SKM-1 (cell line): ENCODE measurements around the gene GNG11.

Experiments
- DNase-seq: peaks from one replicate; lab custom pipeline; 2025; ENCODE audit not compliant: unreplicated experiment; lab: John Stamatoyannopoulos, UW

GNG11 gene

DNA sequence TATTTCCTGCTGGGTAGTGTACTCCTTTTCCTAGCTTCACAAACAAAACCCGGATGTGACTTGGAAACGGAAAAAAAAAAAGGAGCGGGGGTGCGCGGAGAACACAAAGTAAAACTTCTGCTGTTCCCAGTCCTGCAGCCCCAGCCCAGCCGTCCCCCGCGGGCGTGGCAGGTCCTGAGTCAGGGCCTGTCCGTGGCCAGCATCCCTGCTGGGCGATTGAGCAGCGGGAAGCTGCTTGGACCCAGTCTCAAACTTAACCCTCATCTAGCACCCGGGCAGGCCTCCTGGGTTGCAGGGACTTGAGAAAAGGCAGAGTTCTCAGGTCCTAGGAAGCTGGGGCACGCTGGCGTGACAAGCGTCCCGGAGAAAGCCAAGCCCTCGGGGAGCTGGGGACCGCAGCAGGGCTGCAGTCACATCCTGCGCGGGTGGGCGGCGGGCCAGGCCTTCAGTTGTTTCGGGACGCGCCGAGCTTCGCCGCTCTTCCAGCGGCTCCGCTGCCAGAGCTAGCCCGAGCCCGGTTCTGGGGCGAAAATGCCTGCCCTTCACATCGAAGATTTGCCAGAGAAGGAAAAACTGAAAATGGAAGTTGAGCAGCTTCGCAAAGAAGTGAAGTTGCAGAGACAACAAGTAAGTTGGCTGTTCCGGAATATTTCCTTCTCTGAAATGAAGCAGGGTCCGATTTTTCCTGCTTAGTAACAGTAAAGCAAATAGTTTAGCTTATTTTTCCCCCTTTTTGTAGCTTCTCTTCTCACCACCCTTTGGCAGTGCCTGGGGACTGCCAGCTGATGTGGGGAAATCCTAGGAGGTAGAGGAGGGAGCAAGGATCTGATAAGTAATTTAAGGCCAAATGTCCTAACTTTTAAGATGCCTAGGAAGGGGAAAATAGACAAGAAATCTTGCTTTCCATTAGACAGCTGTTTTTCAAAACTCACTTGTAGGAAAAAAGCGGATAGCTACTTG, at the start of gene GNG11:
TSS of gene GNG11 (plus strand) at position 129 of the 960 bp plus-strand sequence. CDS start at position 532, 403 bp downstream.
- DNase-seq: no peak

DNA sequence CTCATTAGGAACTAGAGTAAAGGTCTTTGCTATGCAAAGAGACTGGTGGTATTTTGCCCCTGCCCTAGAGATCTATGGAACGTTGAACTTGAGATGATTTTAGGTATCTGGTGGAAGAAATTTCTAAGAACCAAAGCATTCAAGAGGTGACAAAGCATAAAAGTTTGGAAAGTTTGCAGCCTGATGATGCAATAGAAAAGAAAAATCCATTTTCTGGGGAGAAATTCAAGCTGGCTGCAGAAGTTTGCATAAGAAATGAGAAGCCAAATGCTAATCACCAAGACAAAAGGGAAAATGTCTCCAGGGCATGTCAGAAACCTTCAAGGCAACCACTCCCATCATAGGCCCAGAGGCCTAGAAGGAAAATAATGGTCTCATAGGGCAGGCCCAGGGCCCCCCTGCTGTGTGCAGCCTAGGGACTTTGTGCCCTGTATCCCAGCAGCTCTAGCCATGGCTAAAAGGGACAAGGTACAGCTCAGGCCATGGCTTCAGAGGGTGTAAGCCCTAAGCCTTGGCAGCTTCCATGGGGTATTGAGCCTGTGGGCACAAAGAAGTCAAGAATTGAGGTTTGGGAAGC, 47.4 kb upstream of the GNG11 start:
- no peak for DNase-seq

DNA sequence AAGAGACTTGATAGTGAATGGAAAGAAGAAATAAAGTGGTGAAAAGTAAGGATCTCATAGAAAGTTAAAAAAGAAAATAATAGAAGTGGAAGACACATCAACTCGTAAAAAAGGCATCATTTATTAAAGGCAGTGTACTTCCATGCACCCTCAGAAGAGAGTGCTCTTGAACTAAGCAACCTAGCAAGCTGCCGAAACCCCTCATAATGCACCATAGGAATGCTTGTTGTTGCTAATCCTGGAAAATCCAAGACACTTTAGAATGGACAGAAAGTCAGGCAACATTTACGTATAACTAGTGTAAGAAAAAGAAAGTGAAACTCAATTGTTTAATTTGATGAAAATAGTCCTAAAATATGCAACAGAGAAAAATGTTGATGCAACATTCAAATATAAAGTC, 43.8 kb upstream of the GNG11 start:
- DNase-seq: no peak

DNA sequence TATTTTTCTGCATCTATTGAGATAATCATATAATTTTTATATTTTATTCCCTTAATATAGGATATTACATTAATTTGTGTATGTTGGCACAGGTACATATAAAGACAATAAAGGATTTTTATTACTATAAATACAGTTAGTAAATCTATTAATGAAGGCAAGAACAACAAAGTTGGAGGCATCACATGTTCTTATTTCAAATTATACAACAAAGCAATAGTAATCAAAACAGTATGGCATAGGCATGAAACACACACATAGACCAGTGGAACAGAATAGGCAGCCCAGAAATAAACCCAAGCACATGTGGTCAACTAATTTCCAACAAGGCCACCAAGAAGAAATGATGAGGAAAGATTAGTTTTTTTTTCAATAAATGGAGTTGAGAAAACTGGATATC, 42.2 kb upstream of the GNG11 start:
- DNase-seq: no peak

DNA sequence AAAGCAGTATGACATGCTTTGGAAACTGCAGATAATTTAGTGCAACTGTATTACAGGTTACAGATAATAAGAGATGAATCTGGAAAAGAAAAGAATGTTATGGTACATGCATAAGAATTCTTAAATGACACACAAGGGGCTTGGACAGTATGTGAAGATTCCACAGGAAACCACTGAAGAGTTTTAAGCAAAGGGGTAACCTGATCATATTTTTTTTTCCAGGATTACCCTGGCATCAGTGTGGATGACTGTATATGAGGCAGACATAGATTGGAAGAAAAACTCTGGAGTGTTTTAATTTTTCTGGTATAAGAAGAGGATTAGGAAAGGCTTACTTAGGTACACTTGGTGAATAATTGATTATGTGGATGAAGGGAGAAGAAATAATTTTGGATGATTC, 39.1 kb upstream of the GNG11 start:
- no peak for DNase-seq

DNA sequence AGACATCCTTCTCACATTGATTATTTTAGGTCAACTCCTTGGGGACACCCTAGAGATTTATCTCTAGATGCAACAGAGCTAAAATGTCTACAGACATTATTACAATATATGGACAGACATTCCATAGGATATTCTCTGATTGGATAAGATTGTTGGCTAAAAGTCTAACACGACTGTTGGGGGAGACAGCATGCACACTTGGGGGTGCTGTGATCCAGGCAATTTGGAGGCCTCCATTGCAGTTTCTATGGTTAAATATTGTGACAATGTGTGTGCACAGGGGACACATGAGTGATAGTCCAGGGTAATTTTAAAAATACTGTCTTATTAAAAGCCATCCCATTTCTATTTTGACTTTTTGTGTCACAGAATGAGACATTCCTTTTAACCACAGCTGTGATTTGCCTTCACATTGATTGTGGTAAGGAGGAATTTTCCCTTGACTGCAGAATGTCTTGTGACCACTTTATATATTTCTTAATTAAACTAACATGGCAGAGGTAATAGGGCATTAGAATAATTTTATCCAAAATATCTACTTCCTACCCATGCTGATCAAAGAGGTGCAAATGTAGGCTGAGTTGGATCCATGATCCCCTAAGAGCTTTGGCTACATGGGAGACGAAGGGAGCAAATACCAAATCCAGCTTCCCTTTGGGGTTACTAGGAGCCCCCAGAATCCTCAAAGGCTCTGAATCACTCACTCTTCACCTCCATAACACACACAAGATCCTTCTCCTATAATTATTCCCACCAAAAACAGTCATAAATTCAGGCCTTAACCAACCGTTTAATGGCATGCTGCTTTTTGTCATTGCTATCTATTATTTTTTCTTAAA, 38.2 kb upstream of the GNG11 start:
- no peak for DNase-seq

DNA sequence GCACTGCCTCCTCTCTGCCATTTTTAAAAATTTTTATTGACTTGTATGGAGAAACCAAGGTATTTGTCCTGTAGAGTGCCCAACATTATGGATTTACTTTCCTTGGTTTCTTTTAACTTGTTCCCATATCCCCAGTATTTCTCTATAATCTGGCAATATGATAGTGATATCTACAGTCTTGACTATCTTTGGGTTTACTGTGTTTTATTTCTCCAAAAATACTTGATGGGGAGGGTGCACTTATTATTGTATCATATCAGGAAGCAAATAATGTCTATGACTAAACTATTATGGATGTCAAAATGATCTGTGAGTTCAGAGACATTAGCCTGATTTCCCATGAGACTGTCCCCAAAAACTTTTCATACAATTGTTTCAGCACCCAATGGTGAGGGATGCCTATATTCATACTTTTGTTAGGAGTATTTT, 37.6 kb upstream of the GNG11 start:
- no peak for DNase-seq

DNA sequence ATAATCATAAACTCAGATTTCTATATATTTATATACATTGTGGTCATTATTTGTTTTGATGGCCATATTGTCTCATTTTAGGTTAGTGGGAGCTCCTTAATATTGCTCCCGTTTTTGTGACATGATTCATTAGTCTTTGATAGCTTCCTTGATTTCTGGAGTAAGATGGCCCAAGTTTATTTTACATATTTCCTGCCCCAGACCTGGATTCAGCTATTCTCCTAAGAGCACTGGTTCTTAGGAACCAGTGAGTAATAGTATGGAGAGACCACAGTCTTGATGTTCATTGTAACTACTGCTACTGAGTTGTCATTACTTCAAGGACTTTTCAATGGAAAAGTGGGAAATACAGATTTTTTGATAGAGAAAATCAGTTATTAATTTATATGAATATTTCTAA, 37.0 kb upstream of the GNG11 start:
- DNase-seq: no peak

DNA sequence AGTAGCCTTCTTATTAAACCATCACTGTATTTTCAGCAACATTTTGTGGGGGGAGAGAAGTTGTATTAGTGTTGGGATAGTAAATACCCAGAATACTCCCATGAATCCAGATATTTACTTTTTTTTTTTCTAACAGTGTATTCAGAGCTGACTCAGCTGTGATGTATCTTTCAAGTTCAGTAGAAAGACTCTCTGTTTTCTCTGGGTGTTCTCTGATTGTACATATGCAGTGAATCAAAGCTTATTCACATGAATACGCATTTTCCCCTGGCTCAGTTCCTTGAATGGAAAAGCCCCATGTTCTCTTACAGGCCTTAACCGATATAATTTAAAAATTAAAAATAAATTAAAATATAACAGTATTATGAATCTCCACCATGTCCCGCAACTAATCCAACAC, 32.3 kb upstream of the GNG11 start:
- DNase-seq: no peak

DNA sequence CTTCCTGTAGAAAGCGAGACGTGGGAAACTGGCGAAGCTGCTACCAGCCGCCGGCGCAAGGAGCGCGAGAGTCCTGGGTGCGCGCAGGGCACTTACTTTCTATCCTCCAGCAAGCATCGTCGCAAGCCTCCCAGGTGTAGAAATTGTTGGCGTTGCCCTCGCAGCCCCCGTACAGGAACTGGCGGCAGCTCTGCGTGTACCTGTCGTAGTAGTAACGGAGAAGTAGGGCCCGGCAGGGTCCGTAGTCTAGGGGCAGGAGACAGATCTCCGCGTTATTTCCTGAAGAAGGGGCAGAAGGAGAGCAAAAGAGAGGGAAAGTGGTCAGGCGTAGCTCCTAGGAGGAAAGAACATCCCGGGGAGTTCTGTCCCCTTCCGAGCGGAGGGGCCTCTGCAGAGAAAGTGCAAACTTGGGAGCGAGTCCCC, 31.5 kb upstream of the GNG11 start:
- no peak for DNase-seq

DNA sequence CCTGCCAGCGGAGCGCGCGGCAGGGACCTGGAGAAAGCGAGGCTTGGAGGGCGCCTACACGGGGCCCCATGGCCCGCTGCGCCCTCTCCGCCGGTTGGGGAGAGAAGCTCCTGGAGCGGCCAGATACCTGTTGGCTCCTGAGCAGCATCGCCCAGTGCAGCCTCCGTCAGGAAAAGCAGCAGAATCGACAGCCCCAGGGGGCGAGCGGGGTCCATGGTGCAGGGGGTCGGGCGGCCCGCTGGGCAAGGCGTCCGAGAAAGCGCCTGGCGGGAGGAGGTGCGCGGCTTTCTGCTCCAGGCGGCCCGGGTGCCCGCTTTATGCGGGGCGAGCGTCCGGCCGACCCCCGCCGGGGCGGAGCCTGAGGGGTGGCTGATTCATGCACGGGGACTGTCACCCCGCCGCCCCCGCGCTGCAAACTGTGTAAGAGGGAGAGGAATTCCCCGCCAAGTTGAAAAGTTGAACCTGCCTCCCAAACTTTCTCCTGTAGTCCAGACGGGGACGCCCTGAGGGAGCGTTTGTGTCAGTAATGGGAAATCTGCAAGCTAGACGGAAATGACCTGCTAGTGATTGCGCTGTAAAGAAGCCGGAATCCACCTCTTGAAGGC, 31.0 kb upstream of the GNG11 start, which contains the start of gene TFPI2:
TSS of gene TFPI2 (minus strand) at position 290 of the 605 bp plus-strand sequence. CDS start at position 215, 75 bp downstream.
- no peak for DNase-seq

DNA sequence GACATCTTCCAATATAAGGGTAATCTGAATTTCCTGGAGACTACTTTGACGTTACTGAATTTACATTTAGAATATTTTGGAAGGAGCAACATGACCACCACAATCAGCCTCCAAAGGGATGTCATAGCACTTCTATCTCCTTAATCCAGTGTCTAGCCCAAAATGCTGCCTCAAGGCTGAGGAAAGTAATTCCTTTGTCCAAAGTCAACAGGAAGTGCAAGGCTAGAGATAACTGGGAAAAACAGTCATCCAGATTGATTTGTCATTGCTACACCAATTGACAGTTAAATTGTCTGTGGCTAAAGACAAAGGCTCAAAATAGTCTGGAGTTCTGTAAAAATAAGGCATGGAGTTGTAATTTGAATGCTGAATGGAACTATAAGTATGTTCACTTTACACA, 27.1 kb upstream of the GNG11 start:
- DNase-seq: no peak

DNA sequence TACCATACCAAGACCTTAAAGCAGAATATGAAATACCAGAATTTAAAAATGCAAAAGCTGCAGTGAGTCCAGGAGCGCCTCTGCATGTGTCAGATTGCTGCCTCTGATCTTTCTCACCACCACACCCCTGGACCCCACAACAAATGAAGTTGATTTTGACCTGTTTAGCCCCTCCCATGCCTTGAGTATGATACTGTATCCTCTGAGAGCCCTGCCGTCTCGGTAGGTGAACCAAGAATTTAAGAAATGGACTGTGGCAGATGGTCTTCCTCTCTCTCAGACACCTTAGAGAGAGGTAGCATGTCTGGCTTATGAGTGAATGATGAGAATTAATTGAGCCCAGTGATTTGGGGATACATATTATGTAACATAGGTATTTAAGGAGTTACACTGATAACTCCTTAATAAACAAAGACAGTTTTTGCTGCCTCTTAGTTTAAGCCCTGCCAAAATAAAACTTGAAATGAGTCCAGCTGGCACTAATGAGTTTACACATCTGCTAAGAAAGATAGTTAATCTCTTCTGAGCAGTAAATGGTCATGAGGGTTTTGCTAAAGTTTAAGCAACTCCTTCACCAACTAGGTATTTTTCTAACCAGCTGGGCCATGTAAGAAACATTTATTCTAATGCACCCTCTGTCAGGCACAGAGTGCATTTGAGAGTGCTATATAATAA, 26.4 kb upstream of the GNG11 start:
- DNase-seq: no peak

DNA sequence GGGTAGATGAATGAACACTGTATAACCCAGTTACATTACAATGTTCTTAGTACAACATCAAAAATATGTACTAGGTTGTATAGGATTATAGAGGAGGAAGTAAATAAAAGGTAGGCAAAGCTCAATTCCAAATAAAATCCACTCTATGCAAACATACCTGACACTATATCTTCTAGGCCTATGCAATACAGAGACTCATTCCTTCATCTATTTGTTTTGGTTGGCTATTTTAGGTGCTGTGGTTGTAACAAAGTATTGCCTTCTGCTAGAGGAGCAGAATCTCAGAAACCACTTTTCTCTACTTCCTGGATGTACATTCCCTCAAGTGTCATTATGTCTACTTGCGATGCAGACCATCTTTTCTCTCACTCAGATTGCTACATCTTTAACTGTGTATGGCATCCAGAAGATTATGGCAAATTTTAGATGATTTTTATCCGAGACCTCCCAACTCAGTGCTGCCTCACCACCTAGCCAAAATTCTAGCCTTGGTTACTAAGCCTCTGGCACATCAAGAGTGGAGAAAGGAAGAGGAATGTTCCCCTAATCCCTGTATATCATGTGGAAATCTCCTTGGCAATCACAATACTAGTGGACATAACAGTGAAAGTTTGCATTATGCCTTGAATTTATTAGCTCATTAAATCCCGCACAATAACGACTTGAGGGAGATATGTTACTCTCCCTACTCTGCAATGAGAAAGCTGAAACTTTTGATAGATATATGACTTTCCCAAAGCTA, 25.5 kb upstream of the GNG11 start:
- no peak for DNase-seq

DNA sequence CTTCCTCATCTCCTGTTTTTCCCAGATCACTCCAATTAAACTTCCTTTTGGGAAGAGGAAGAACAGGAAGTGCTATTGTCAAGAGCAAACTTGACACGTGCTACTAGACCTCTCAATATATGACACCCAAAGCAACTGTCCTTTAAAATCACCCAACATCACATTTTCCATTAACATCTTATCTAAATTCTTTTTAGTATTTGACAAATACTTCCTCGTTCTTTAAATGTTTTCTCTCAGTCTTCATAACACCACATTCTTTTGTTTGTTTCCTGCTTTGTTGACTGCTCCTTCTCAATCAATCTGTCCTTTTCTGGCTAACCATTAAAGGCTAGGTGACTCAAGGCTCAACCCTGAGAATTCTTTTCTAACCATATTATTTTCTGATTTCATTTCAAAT, 23.9 kb upstream of the GNG11 start:
- DNase-seq: no peak

DNA sequence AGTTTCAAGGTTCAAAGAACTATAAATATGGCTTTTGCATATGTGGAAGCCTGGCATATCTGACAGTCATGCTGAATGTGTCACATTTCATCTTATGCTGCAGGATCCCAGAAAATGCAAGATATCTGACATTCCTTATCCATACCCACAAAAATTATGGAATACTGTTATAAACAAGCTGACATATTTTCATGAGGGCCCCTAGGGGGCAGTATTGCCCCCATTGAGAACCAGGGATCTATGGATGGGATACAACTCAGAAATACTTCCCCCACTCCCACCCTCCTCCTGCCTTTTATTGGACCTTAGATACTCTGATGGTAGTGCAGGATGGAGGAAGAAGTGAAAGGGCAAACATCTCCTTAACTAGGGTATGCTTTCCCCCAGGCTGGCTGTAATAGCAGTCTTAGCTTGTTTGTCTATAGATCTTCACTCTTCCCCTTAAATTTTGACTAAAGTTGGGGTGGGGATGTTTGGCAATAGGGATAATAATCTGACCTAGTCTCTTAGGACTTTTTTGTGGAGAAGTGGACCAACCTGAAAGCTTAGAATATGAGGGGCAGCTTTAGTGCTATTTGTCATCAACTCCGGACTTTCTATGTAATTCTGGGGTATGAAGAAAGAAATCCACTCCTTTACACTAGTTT, 18.6 kb upstream of the GNG11 start:
- DNase-seq: no peak

DNA sequence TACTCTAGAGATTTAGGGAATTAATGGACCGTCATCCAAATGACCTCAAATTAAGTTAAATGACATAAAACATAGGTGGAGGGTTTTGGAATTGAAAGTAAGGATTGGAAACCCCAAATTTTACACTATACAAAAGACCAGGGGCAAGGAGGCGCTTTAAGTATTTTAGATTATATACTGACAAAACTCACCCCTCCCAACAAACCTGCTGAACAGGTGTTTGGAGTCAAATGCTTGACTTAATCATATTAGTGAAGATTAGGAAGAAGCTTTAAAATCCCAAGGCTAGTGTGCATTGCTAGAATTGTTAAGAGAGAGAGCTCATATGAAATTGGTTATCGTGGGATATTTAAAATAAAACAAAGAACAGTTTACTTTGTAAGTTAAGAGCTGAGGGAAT, 15.3 kb upstream of the GNG11 start, which contains the start of gene GNGT1:
TSS of gene GNGT1 (plus strand) at position 301 of the 400 bp plus-strand sequence. CDS start 180 bp downstream, outside the sequence.
- DNase-seq: no peak

DNA sequence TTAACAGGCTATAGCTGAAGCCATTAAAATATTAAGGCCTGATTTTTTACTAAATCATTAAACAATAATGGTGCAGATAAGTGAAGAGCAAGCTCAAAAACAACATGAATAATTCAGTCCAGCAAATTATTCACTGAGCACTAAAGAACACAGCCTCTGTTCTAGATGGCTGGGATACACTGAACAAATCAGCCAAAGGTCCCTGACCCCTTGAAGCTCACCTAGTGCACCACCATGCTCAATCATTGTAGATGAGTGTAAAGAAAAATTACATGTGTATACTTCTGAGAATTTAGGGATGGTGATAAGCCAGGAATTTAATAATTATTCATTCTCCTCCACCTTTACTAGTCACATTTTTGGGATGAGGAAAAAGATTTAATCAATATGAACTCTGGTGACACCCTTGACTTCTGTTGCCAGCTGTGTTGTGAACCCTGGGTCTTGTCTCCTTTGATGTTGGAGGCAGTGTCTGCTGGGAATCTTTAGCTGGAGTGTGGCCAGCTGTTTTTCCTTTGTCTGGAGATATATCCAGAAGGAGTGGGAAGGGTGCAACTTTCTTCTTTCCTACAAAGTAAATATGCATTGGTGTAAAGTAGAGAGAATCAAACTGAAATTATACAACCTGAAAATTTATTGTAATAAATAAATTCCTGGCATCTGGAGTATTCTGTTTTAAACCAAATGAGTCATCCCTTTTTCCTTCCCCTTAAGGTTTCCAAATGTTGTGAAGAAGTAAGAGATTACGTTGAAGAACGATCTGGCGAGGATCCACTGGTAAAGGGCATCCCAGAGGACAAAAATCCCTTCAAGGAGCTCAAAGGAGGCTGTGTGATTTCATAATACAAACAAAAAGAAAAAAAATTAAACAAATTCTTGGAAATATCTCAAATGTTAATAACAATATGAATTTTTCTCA, 11.2 kb upstream of the GNG11 start:
- no peak for DNase-seq
